WI38 (cell line): ENCODE results near the gene ETS1.

Experiments used
- H3K4me3 ChIP-seq: 2 replicates; pipeline ENCODE4 v1.5.1; 2011; ENCODE audit warnings: low read depth, mild to moderate bottlenecking, control low read depth, low read length
- CTCF ChIP-seq: IDR thresholded peaks from 2 replicates; pipeline ENCODE4 v1.5.1; 2012; ENCODE audit warnings: low read depth, mild to moderate bottlenecking, control low read depth, low read length

The ETS1 gene

GRCh38 chr11:128598506-128599150, 11.3 kb upstream of the ETS1 start:
- no peak overlapping the region for H3K4me3 ChIP-seq
- TF ChIP-seq CTCF: no peak

- no peak for TF ChIP-seq CTCF
- no peak overlapping the region for H3K4me3 ChIP-seq
Measured at GRCh38 chr11:128598096-128598495, 10.7 kb upstream of the ETS1 start.

- no peak overlapping the region for H3K4me3 ChIP-seq
- TF ChIP-seq CTCF: no peak
Measured at GRCh38 chr11:128597209-128597608, 9.9 kb upstream of the ETS1 start.

GRCh38 chr11:128596250-128596649, 8.9 kb upstream of the ETS1 start:
- H3K4me3 ChIP-seq: no peak overlapping the region
- no peak for TF ChIP-seq CTCF

GRCh38 chr11:128595775-128596174, 8.4 kb upstream of the ETS1 start:
- TF ChIP-seq CTCF: no peak
- H3K4me3 ChIP-seq: no peak overlapping the region

GRCh38 chr11:128595221-128595620, 7.9 kb upstream of the ETS1 start:
- H3K4me3 ChIP-seq: no peak overlapping the region
- TF ChIP-seq CTCF: no peak

- no peak overlapping the region for H3K4me3 ChIP-seq
- no peak for TF ChIP-seq CTCF
Measured at GRCh38 chr11:128594226-128594625, 6.9 kb upstream of the ETS1 start.
